GM12873 (cell line): ENCODE measurements around the gene RNF121.

ENCODE experiments used
- CTCF ChIP-seq: IDR thresholded peaks from 2 replicates; pipeline ENCODE4 v1.5.1; 2012; ENCODE audit warnings: low read depth, mild to moderate bottlenecking, moderate library complexity, low read length, control low read depth; ENCODE audit not compliant: insufficient read depth; ENCODE audit errors: missing control alignments

RNF121 gene

GRCh38 chr11:72036687-72037086 lies 107.8 kb downstream of the RNF121 start:
- no peak for TF ChIP-seq CTCF

- TF ChIP-seq CTCF: no peak
These were observed 108.9 kb downstream of the RNF121 start for GRCh38 chr11:72037554-72038311.

DNA sequence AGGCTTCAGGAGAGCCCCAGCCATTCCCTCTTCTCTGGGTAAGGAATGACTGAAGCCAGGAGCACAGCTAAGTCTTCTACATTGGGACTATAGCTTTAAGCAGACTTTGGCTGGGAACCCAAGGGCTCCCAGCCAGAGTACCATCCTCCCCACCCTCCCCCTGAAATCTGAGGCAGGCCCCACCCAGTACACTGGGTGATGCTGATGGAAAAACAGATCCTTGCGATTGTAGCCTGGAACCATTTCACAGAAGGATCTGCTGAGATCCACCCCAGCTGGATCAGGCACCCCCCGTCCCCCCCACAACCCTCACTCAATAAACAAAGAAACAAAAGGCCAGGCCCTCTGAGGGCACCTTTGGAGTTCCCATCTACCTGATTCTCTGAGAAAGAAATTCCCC lies 109.6 kb downstream of the RNF121 start:
- no peak for TF ChIP-seq CTCF

GRCh38 chr11:72039031-72039855 lies 110.4 kb downstream of the RNF121 start:
- no peak for TF ChIP-seq CTCF

- TF ChIP-seq CTCF: no peak
These were observed 111.1 kb downstream of the RNF121 start for GRCh38 chr11:72039856-72040401.

GRCh38 chr11:72040491-72041363 lies 111.9 kb downstream of the RNF121 start:
- TF ChIP-seq CTCF: no peak
